Measurements from ENCODE around the gene SEPTIN3. TPM values are rescaled to one million over a fixed set of nuclear protein-coding genes. Genes with fewer than 3 reads are reported as not detected.

SEPTIN3 gene
- total RNA-seq, 2 experiments from 2014 or later, result 1.1 to 2.1 TPM

GRCh38 chr22:41974691-41975290 is 5.5 kb downstream of the SEPTIN3 start:
- no peak overlapping the region for H2AFZ ChIP-seq (ENCODE audit: low read length)
- CTCF ChIA-PET (ENCODE audit: unreplicated experiment), result no interaction called here
- no peak for TF ChIP-seq CTCF (conservative IDR thresholded peaks at IDR 0.05; ENCODE audit: low read length)
- no peak for TF ChIP-seq EZH2phosphoT487 (IDR thresholded peaks at IDR 0.05; ENCODE audit: borderline replicate concordance, low read depth, low read length)
- intact Hi-C loops (cut with micrococcal nuclease; ENCODE audit: unreplicated experiment), result loop anchor here (10.0 kb wide), 1 partner anchor 80 kb away; no protein-coding TSS in a partner anchor
- H3K27ac ChIP-seq (ENCODE audit: low read depth, low read length, poor library complexity, severe bottlenecking), result no peak overlapping the region
- H3K36me3 ChIP-seq (ENCODE audit: insufficient read depth, low read length), result no peaks in the 10 kb centered on the region
- H3K9me2 ChIP-seq (ENCODE audit: insufficient read depth, low read length), result no peaks in the 10 kb centered on the region
- no peaks in the 10 kb centered on the region for H3K79me2 ChIP-seq (ENCODE audit: insufficient read depth, low read depth, low read length)
- no peak for DNase-seq (ENCODE audit: low spot score)
- no peaks in the 10 kb centered on the region for H4K20me1 ChIP-seq (ENCODE audit: insufficient read depth, low read length)
- BruUV-seq (replicated peaks), result no TSS peak
- no peak overlapping the region for H3K4me2 ChIP-seq (ENCODE audit: low read length)
- no peak overlapping the region for H3K4me3 ChIP-seq (ENCODE audit: low read depth, low read length, poor library complexity, severe bottlenecking)
- H3K4me1 ChIP-seq (ENCODE audit: insufficient read depth, low read length, poor library complexity, severe bottlenecking), result no peaks in the 10 kb centered on the region
- POLR2A ChIA-PET, result interaction anchor here (0.6 kb wide), 1 partner anchor 1592 kb away, joined by 3 read pairs; no protein-coding TSS in a partner anchor
- no peaks in the 10 kb centered on the region for H3K9me3 ChIP-seq (ENCODE audit: low read length)

GRCh38 chr22:41975299-41976069 is 6.2 kb downstream of the SEPTIN3 start:
- DNase-seq (ENCODE audit: low spot score), result no peak
- H3K79me2 ChIP-seq (ENCODE audit: insufficient read depth, low read depth, low read length), result no peaks in the 10 kb centered on the region
- H3K27ac ChIP-seq (ENCODE audit: low read depth, low read length, poor library complexity, severe bottlenecking), result no peak overlapping the region
- H3K4me2 ChIP-seq (ENCODE audit: low read length), result no peak overlapping the region
- H3K4me3 ChIP-seq (ENCODE audit: low read depth, low read length, poor library complexity, severe bottlenecking), result no peak overlapping the region
- no peaks in the 10 kb centered on the region for H3K9me3 ChIP-seq (ENCODE audit: low read length)
- intact Hi-C loops (cut with micrococcal nuclease; ENCODE audit: unreplicated experiment), result loop anchor here (10.0 kb wide), 1 partner anchor 79 kb away; no protein-coding TSS in a partner anchor
- ChIA-PET POLR2A (no interaction called here), CTCF (ENCODE audit: unreplicated experiment) (no interaction called here)
- H3K36me3 ChIP-seq (ENCODE audit: insufficient read depth, low read length), result no peaks in the 10 kb centered on the region
- no TSS peak for BruUV-seq (replicated peaks)
- no peaks in the 10 kb centered on the region for H3K4me1 ChIP-seq (ENCODE audit: insufficient read depth, low read length, poor library complexity, severe bottlenecking)
- H4K20me1 ChIP-seq (ENCODE audit: insufficient read depth, low read length), result no peaks in the 10 kb centered on the region
- H3K9me2 ChIP-seq (ENCODE audit: insufficient read depth, low read length), result no peaks in the 10 kb centered on the region
- no peak for TF ChIP-seq CTCF (conservative IDR thresholded peaks at IDR 0.05; ENCODE audit: low read length)
- TF ChIP-seq EZH2phosphoT487 (IDR thresholded peaks at IDR 0.05; ENCODE audit: borderline replicate concordance, low read depth, low read length), result no peak
- H2AFZ ChIP-seq (ENCODE audit: low read length), result no peak overlapping the region
